Measurements from ENCODE around the gene DUS4L. TPM values are rescaled to one million over a fixed set of nuclear protein-coding genes. Genes with fewer than 3 reads are reported as not detected.
A peak's percentile ranks its signal among the peaks of the same experiment; 100 is the strongest.

Gene DUS4L
- total and polyA plus RNA-seq, 2 of the 13 experiments (the other 11 are each of a cell fraction or from before 2014, with no cell fraction given) = 5.6 to 9.8 TPM

DNA sequence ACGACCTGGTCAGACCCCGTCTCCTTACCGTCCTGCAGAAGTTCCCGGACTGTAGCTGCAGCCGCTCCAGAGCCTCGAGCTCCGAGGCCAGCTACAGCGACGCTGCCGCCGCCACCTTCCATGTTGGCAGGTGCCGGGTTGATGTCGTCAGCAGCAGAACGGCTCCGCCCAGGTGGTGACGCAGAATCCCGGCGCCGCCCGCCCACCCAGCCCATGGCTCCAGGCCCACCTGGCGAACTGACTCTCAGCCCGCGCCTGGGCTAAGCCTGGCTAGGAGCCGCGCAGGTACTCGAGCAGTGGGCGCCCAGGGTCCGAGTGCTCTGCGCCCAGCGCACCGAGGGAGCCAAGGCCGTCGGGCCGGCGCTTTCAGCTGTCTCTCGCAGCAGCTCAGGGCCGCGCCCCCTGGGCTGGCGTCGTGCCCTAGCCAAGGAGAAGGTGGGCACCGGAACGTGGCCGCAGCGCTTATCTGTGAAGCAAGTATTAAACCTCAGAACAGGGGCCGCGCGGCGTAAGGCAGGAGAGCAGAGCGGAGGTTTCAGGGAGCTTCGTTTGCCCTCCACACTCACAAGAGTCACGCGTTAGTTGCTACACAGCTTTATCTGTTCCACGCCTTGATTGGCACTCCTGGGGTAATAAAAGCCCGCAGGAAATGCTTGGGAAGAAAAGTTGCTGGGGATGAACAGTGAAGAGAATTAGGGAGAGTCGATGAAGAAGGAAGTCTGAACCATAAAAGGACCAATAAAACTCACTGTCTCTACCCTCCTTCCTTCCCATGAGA lies at the start of gene DUS4L, which contains the start of gene COG5 (continued):
- no peak for TF ChIP-seq ZFP62 (CRISPR knock-in tag; IDR thresholded peaks at IDR 0.05)
- TF ChIP-seq, protein P1, sequence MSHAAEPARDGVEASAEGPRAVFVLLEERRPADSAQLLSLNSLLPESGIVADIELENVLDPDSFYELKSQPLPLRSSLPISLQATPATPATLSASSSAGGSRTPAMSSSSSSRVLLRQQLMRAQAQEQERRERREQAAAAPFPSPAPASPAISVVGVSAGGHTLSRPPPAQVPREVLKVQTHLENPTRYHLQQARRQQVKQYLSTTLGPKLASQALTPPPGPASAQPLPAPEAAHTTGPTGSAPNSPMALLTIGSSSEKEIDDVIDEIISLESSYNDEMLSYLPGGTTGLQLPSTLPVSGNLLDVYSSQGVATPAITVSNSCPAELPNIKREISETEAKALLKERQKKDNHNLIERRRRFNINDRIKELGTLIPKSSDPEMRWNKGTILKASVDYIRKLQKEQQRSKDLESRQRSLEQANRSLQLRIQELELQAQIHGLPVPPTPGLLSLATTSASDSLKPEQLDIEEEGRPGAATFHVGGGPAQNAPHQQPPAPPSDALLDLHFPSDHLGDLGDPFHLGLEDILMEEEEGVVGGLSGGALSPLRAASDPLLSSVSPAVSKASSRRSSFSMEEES (CRISPR knock-in tag; IDR thresholded peaks at IDR 0.05) = peak; percentile 22; the same call in 1 of the 2 replicates
- TF ChIP-seq ATF7-NPFF (CRISPR knock-in tag; IDR thresholded peaks at IDR 0.05; ENCODE audit: low read depth) = 0 out of 2 replicates have a peak, but pooled peaks have one; percentile 80
- no peak for TF ChIP-seq NFE2L2 (IDR thresholded peaks at IDR 0.05; ENCODE audit: low read length)
- peak; percentile 78; the same call in 1 of the 2 replicates for TF ChIP-seq DR1 (CRISPR knock-in tag; IDR thresholded peaks at IDR 0.05)
- TF ChIP-seq ZBTB7A (CRISPR knock-in tag; IDR thresholded peaks at IDR 0.05) = no peak
- TF ChIP-seq ZNF44 (CRISPR knock-in tag; IDR thresholded peaks at IDR 0.05) = no peak
- peak; percentile 78 for TF ChIP-seq MEIS1 (CRISPR knock-in tag; IDR thresholded peaks at IDR 0.05; ENCODE audit: borderline replicate concordance)
- TF ChIP-seq PLRG1 (conservative IDR thresholded peaks at IDR 0.05) = no peak
- TF ChIP-seq, protein P2, sequence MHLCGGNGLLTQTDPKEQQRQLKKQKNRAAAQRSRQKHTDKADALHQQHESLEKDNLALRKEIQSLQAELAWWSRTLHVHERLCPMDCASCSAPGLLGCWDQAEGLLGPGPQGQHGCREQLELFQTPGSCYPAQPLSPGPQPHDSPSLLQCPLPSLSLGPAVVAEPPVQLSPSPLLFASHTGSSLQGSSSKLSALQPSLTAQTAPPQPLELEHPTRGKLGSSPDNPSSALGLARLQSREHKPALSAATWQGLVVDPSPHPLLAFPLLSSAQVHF (CRISPR knock-in tag; IDR thresholded peaks at IDR 0.05) = 0 out of 2 replicates have a peak, but pooled peaks have one; percentile 26
- peak; percentile 54 for TF ChIP-seq BHLHE40 (IDR thresholded peaks at IDR 0.05; ENCODE audit: low read length)
- TF ChIP-seq, protein P3, sequence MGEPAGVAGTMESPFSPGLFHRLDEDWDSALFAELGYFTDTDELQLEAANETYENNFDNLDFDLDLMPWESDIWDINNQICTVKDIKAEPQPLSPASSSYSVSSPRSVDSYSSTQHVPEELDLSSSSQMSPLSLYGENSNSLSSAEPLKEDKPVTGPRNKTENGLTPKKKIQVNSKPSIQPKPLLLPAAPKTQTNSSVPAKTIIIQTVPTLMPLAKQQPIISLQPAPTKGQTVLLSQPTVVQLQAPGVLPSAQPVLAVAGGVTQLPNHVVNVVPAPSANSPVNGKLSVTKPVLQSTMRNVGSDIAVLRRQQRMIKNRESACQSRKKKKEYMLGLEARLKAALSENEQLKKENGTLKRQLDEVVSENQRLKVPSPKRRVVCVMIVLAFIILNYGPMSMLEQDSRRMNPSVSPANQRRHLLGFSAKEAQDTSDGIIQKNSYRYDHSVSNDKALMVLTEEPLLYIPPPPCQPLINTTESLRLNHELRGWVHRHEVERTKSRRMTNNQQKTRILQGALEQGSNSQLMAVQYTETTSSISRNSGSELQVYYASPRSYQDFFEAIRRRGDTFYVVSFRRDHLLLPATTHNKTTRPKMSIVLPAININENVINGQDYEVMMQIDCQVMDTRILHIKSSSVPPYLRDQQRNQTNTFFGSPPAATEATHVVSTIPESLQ (CRISPR knock-in tag; conservative IDR thresholded peaks at IDR 0.05) = no peak
- TF ChIP-seq, protein P4, sequence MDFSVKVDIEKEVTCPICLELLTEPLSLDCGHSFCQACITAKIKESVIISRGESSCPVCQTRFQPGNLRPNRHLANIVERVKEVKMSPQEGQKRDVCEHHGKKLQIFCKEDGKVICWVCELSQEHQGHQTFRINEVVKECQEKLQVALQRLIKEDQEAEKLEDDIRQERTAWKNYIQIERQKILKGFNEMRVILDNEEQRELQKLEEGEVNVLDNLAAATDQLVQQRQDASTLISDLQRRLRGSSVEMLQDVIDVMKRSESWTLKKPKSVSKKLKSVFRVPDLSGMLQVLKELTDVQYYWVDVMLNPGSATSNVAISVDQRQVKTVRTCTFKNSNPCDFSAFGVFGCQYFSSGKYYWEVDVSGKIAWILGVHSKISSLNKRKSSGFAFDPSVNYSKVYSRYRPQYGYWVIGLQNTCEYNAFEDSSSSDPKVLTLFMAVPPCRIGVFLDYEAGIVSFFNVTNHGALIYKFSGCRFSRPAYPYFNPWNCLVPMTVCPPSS (IDR thresholded peaks at IDR 0.05) = no peak
- no peak for TF ChIP-seq CENPX (CRISPR knock-in tag; IDR thresholded peaks at IDR 0.05)
- TF ChIP-seq SNAI1 (CRISPR knock-in tag; IDR thresholded peaks at IDR 0.05; ENCODE audit: borderline replicate concordance) = 0 out of 2 replicates have a peak, but pooled peaks have one; percentile 85
- TF ChIP-seq ZKSCAN5 (CRISPR knock-in tag; IDR thresholded peaks at IDR 0.05) = 0 out of 2 replicates have a peak, but pooled peaks have one; percentile 30
- no peak for TF ChIP-seq MEF2D (CRISPR knock-in tag; IDR thresholded peaks at IDR 0.05)
- TF ChIP-seq NRL (CRISPR knock-in tag; IDR thresholded peaks at IDR 0.05; ENCODE audit: borderline replicate concordance) = peak; percentile 79; the same call in 1 of the 2 replicates
- TF ChIP-seq ZNF101 (CRISPR knock-in tag; IDR thresholded peaks at IDR 0.05; ENCODE audit: borderline replicate concordance, low read depth) = no peak
- TF ChIP-seq CREB1 (IDR thresholded peaks at IDR 0.05) = peak; percentile 93
- TF ChIP-seq CREB1 (CRISPR knock-in tag; IDR thresholded peaks at IDR 0.05) = peak; percentile 98
- peak; percentile 32; the same call in 1 of the 2 replicates for TF ChIP-seq MTF1 (CRISPR knock-in tag; IDR thresholded peaks at IDR 0.05)
- TF ChIP-seq, protein P5, sequence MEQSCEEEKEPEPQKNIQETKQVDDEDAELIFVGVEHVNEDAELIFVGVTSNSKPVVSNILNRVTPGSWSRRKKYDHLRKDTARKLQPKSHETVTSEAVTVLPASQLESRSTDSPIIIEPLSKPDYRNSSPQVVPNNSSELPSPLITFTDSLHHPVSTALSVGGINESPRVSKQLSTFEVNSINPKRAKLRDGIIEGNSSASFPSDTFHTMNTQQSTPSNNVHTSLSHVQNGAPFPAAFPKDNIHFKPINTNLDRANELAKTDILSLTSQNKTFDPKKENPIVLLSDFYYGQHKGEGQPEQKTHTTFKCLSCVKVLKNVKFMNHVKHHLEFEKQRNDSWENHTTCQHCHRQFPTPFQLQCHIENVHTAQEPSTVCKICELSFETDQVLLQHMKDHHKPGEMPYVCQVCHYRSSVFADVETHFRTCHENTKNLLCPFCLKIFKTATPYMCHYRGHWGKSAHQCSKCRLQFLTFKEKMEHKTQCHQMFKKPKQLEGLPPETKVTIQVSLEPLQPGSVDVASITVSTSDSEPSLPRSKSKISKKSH (CRISPR knock-in tag; IDR thresholded peaks at IDR 0.05; ENCODE audit: borderline replicate concordance) = no peak
- no peak for TF ChIP-seq ZNF180 (CRISPR knock-in tag; IDR thresholded peaks at IDR 0.05; ENCODE audit: borderline replicate concordance, low read depth)
